Measurements from ENCODE around the gene EHHADH.

GRCh38 chr3:185282696-185283373, 29.0 kb upstream of the EHHADH start:
- no peak for TF ChIP-seq CTCF (IDR thresholded peaks at IDR 0.05; ENCODE audit: low read length)
- TF ChIP-seq EZH2 (IDR thresholded peaks at IDR 0.05; ENCODE audit: borderline replicate concordance, low read length), result no peak

Data from OCI-LY1 (cell line).